A673 (cell line): ENCODE measurements around the gene SRPX. TPM values are rescaled to one million over a fixed set of nuclear protein-coding genes. Genes with fewer than 3 reads are reported as not detected.

Source experiments
- Bru-seq: library from RNA; stranded (reverse); fragments of 400-500 nt; gene quantifications from one replicate; lab custom pipeline; 2021; lab: Mats Ljungman, UMichigan
- BruChase-seq, 2 experiments: library from RNA; stranded (reverse); fragments of 400-500 nt; gene quantifications; one replicate each; lab custom pipeline; 2021; lab: Mats Ljungman, UMichigan
- BruUV-seq: library from RNA; stranded (reverse); fragments of 400-500 nt; replicated peaks from 2 replicates; lab custom pipeline; 2021; lab: Mats Ljungman, UMichigan
- CTCF ChIA-PET: fragments of 300-600 bp; sonication (Branson Sonifier 250); formaldehyde crosslinking; loops from one replicate; lab custom pipeline; 2022; ENCODE audit warnings: antibody characterized with exemption; lab: Charles Lee
- POLR2A ChIA-PET: fragments of 300-600 bp; sonication (Branson Sonifier 250); formaldehyde crosslinking; loops from one replicate; lab custom pipeline; 2022; ENCODE audit warnings: antibody characterized with exemption; ENCODE audit not compliant: low non-redundant PET; lab: Charles Lee
- DNase-seq: peaks from one replicate; pipeline ENCODE4 v3.0.0-alpha.2; 2015; ENCODE audit warnings: low spot score
- H3K27ac ChIP-seq: fragments of 200-600 bp; sonication (generic); 2 replicates; pipeline ENCODE4 v1.5.1; 2016; ENCODE audit warnings: mixed run types, low read depth, mild to moderate bottlenecking, mixed read lengths, antibody characterized with exemption, low read length; ENCODE audit not compliant: poor library complexity, severe bottlenecking
- H3K27me3 ChIP-seq: fragments of 200-600 bp; sonication (generic); replicated peaks from 2 replicates; pipeline ENCODE4 v1.6.1; 2017; ENCODE audit warnings: mixed run types, low read depth, mild to moderate bottlenecking, mixed read lengths, antibody characterized with exemption, low read length; ENCODE audit not compliant: insufficient read depth, poor library complexity
- H3K36me3 ChIP-seq: fragments of 200-600 bp; sonication (generic); 2 replicates; pipeline ENCODE4 v1.6.1; 2016; ENCODE audit warnings: mixed run types, mild to moderate bottlenecking, mixed read lengths, antibody characterized with exemption, low read length; ENCODE audit not compliant: insufficient read depth, poor library complexity, severe bottlenecking
- H3K4me1 ChIP-seq: fragments of 200-600 bp; sonication (generic); 2 replicates; pipeline ENCODE4 v1.6.1; 2017; ENCODE audit warnings: mixed run types, mild to moderate bottlenecking, mixed read lengths, antibody characterized with exemption, low read length; ENCODE audit not compliant: insufficient read depth, poor library complexity, severe bottlenecking
- H3K4me3 ChIP-seq: fragments of 200-600 bp; sonication (generic); 2 replicates; pipeline ENCODE4 v1.5.1; 2016; ENCODE audit warnings: low read depth, mixed run types, mild to moderate bottlenecking, mixed read lengths, low read length; ENCODE audit not compliant: poor library complexity, severe bottlenecking
- H3K9me3 ChIP-seq: fragments of 200-600 bp; sonication (generic); 2 replicates; pipeline ENCODE4 v1.6.1; 2016; ENCODE audit warnings: mixed run types, low read depth, mild to moderate bottlenecking, mixed read lengths, antibody characterized with exemption, low read length; ENCODE audit not compliant: poor library complexity, severe bottlenecking
- EZH2 ChIP-seq: fragments of 200-600 bp; sonication (generic); IDR thresholded peaks from 2 replicates; pipeline ENCODE4 v1.6.1; 2017; ENCODE audit warnings: borderline replicate concordance, low read depth, mild to moderate bottlenecking, mixed read lengths, antibody characterized with exemption, low read length; ENCODE audit not compliant: poor library complexity, severe bottlenecking
- intact Hi-C: fragments of 100-400 bp; cut with micrococcal nuclease; formaldehyde crosslinking; loops from one replicate; pipeline ENCODE4 v1.10.0; 2022; ENCODE audit not compliant: unreplicated experiment
- long read RNA-seq: library from polyadenylated mRNA; stranded (forward); transcript quantifications from one replicate; pipeline ENCODE4 v2.0.0, GENCODE V29; 2022
- total RNA-seq: library from RNA; stranded (reverse); gene quantifications from 2 replicates; pipeline ENCODE4 v1.2.3, GENCODE V29; 2021
- TF ChIP-seq, protein P1 (sequence below): fragments of 300-800, 200-600 bp; sonication (generic); conservative IDR thresholded peaks from 2 replicates; pipeline ENCODE4 v1.5.1; 2017; ENCODE audit warnings: low read depth, mild to moderate bottlenecking, antibody characterized with exemption, low read length, moderate library complexity, mixed read lengths

SRPX gene, protein sequence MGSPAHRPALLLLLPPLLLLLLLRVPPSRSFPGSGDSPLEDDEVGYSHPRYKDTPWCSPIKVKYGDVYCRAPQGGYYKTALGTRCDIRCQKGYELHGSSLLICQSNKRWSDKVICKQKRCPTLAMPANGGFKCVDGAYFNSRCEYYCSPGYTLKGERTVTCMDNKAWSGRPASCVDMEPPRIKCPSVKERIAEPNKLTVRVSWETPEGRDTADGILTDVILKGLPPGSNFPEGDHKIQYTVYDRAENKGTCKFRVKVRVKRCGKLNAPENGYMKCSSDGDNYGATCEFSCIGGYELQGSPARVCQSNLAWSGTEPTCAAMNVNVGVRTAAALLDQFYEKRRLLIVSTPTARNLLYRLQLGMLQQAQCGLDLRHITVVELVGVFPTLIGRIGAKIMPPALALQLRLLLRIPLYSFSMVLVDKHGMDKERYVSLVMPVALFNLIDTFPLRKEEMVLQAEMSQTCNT
- total RNA-seq (0.96 and 1.1 TPM in 2 replicates), Bru-seq, nascent RNA (percentile 21 among the genes with signal in this experiment), BruChase-seq, experiment 1, labeled RNA remaining after a 2-hour chase (percentile 18 among the genes with signal in this experiment), BruChase-seq, experiment 2, labeled RNA remaining after a 6-hour chase (percentile 12 among the genes with signal in this experiment)
- long read RNA-seq, partial matches to known transcripts, result 0 of 2 reads
- long read RNA-seq, other reads (novel, unspliced or antisense), result 0 of 2 reads

DNA sequence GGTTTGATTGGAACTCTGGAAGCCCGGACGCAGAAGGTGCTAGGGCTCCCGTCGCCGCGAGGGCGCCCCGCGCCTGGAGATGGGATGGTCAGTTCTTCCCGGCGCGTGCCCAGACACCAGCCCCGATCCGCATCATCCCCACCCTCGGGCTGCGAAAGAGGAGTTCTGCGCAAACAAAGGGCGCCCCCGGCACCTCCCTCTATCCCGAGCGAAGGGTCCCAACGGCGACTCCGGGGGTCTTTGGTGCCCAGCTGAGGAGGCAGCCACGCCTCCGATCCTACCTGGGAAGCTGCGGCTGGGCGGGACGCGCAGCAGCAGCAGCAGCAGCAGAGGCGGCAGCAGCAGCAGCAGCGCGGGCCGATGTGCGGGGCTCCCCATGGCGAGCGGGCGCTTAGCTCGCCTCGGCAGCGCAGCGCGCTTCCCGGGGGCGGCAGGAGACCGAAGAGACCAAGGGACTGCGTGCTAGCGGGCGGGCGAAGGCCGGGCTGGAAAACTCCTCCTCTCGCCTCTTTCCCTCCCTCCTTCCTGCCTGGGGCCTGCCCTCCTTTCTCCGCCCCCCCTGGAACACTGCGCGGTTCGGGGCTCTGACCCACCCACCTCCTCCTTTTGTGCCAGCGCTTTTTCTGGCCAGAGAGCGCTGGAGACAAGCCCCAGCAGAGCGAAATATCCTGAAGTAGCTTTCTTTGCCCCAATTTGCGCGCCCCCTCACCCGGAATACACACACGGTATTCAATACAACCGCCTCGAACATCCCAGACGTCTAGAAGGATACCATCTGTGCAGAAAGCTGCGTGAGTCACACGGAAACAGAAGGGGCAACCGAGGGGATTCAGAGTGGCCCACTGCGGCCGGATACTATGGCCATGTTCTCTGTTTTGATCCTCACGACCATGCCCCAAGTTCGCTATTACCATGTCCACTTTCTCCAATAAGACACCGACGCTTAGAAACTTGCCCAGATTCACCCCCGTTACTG, at the start of gene SRPX:
Gene SRPX, minus strand, starts transcription at position 457 of the 976 bp plus-strand sequence. Its CDS starts 79 bp downstream, at position 378.
- DNase-seq, result peak; percentile 18
- intact Hi-C loops, result no loop called here
- Histone ChIP-seq H3K4me1 (no peaks in the 10 kb centered on the region), H3K27ac (no peak within 1 kb of the TSS), H3K36me3 (no peaks in the 10 kb centered on the region), H3K4me3 (peak within 1 kb of the TSS; percentile 48), H3K9me3 (no peaks in the 10 kb centered on the region), H3K27me3 (peaks cover 8% of the 10 kb centered on the region)
- ChIA-PET POLR2A (no interaction called here), CTCF (no interaction called here)
- TF ChIP-seq, protein P1, sequence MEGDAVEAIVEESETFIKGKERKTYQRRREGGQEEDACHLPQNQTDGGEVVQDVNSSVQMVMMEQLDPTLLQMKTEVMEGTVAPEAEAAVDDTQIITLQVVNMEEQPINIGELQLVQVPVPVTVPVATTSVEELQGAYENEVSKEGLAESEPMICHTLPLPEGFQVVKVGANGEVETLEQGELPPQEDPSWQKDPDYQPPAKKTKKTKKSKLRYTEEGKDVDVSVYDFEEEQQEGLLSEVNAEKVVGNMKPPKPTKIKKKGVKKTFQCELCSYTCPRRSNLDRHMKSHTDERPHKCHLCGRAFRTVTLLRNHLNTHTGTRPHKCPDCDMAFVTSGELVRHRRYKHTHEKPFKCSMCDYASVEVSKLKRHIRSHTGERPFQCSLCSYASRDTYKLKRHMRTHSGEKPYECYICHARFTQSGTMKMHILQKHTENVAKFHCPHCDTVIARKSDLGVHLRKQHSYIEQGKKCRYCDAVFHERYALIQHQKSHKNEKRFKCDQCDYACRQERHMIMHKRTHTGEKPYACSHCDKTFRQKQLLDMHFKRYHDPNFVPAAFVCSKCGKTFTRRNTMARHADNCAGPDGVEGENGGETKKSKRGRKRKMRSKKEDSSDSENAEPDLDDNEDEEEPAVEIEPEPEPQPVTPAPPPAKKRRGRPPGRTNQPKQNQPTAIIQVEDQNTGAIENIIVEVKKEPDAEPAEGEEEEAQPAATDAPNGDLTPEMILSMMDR, result no peak
- no peak for TF ChIP-seq EZH2
- no TSS peak for BruUV-seq

DNA sequence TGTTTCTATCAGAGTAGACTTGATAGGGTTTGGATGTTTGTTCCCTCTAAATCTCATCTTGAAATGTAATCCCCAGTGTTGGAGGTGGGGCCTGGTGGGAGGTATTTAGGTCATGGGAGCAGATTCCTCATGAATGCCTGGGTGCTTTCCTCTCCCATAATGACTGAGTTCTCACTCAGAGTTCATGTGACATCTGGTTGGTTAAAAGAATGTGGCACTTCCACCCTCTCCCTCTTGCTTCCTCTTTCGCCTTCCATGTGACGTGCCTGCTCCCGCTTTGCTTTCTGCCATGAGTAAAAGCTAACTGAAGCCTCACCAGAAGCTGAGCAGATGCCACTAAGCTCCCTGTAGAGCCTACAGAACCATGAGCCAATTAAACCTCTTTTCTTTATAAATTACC, 47.3 kb upstream of the SRPX start:
- no peak overlapping the region for H3K4me3 ChIP-seq
- no TSS peak for BruUV-seq
- H3K27ac ChIP-seq, result no peak overlapping the region
- H3K27me3 ChIP-seq, result no peaks in the 10 kb centered on the region
- H3K36me3 ChIP-seq, result no peaks in the 10 kb centered on the region
- DNase-seq, result no peak
- H3K9me3 ChIP-seq, result no peaks in the 10 kb centered on the region
- ChIA-PET POLR2A (no interaction called here), CTCF (no interaction called here)
- TF ChIP-seq EZH2, result no peak
- TF ChIP-seq, protein P1, result no peak
- intact Hi-C loops, result no loop called here
- H3K4me1 ChIP-seq, result no peaks in the 10 kb centered on the region
